SK-N-MC (cell line): ENCODE measurements around the gene MET.

Experiments
- EZH2 ChIP-seq: fragments of 200-600 bp; sonication (generic); IDR thresholded peaks from one replicate; pipeline ENCODE4 v1.6.1; 2017; ENCODE audit warnings: antibody characterized with exemption
- FOXP2 ChIP-seq: optimal IDR thresholded peaks from 2 replicates; pipeline ENCODE3; 2011; ENCODE audit warnings: mild to moderate bottlenecking, moderate library complexity; ENCODE audit not compliant: insufficient read depth; ENCODE audit errors: extremely low read length, control extremely low read depth
- POLR2AphosphoS5 ChIP-seq: IDR thresholded peaks from 2 replicates; pipeline ENCODE4 v1.6.1; 2012; ENCODE audit warnings: mild to moderate bottlenecking, low read depth, low read length, borderline replicate concordance

GRCh38 chr7:116702046-116702785 is 30.2 kb downstream of the MET start:
- TF ChIP-seq POLR2AphosphoS5 (no peak), EZH2 (no peak), FOXP2 (no peak)
